ENCODE data around the gene KDM6B. TPM values are rescaled to one million over a fixed set of nuclear protein-coding genes. Genes with fewer than 3 reads are reported as not detected.
A peak's percentile ranks its signal among the peaks of the same experiment; 100 is the strongest.

Gene KDM6B
- total RNA-seq, 1 donor from 2014 or later: 2.9 TPM

GRCh38 chr17:7850701-7851437 is 16.9 kb downstream of the KDM6B start:
- DNase-seq (ENCODE audit: low read depth) (no peak), FAIRE-seq (peak; percentile 52)
- TF ChIP-seq CTCF (IDR thresholded peaks at IDR 0.05; ENCODE audit: insufficient read depth, low read length, severe bottlenecking): no peak
- H3K36me3 ChIP-seq (ENCODE audit: control insufficient read depth, insufficient read depth, low read length): peaks cover 60% of the 10 kb centered on the region
- no peaks in the 10 kb centered on the region for H3K27me3 ChIP-seq (ENCODE audit: control insufficient read depth, insufficient read depth, low read length)
- H3K4me3 ChIP-seq (ENCODE audit: low read depth, low read length): no peak overlapping the region

GRCh38 chr17:7851438-7852261 is 17.6 kb downstream of the KDM6B start:
- DNase-seq (ENCODE audit: low read depth) (peak; percentile 81), FAIRE-seq (peak; percentile 13)
- peak; percentile 99 for TF ChIP-seq CTCF (IDR thresholded peaks at IDR 0.05; ENCODE audit: insufficient read depth, low read length, severe bottlenecking)
- Histone ChIP-seq H3K27me3 (ENCODE audit: control insufficient read depth, insufficient read depth, low read length) (no peaks in the 10 kb centered on the region), H3K4me3 (ENCODE audit: low read depth, low read length) (no peak overlapping the region), H3K36me3 (ENCODE audit: control insufficient read depth, insufficient read depth, low read length) (peaks cover 55% of the 10 kb centered on the region)

GRCh38 chr17:7852262-7852670 is 18.2 kb downstream of the KDM6B start:
- no peak for DNase-seq (ENCODE audit: low read depth)
- no peak for FAIRE-seq
- H3K36me3 ChIP-seq (ENCODE audit: control insufficient read depth, insufficient read depth, low read length): peaks cover 50% of the 10 kb centered on the region

GRCh38 chr17:7852919-7853690 is 19.1 kb downstream of the KDM6B start:
- no peak for FAIRE-seq
- Histone ChIP-seq H3K36me3 (ENCODE audit: control insufficient read depth, insufficient read depth, low read length) (peaks cover 45% of the 10 kb centered on the region), H3K4me3 (ENCODE audit: low read depth, low read length) (no peak overlapping the region), H3K27me3 (ENCODE audit: control insufficient read depth, insufficient read depth, low read length) (no peaks in the 10 kb centered on the region)
- DNase-seq (ENCODE audit: low read depth): no peak
- no peak for TF ChIP-seq CTCF (IDR thresholded peaks at IDR 0.05; ENCODE audit: insufficient read depth, low read length, severe bottlenecking)

More at GRCh38 chr17:7852262-7852670, 18.2 kb downstream of the KDM6B start:
- Histone ChIP-seq H3K27me3 (ENCODE audit: control insufficient read depth, insufficient read depth, low read length) (no peaks in the 10 kb centered on the region), H3K4me3 (ENCODE audit: low read depth, low read length) (no peak overlapping the region)
- TF ChIP-seq CTCF (IDR thresholded peaks at IDR 0.05; ENCODE audit: insufficient read depth, low read length, severe bottlenecking): no peak

- no peak for FAIRE-seq
- no peak for DNase-seq (ENCODE audit: low read depth)
- Histone ChIP-seq H3K27me3 (ENCODE audit: control insufficient read depth, insufficient read depth, low read length) (no peaks in the 10 kb centered on the region), H3K4me3 (ENCODE audit: low read depth, low read length) (no peak overlapping the region), H3K36me3 (ENCODE audit: control insufficient read depth, insufficient read depth, low read length) (peaks cover 44% of the 10 kb centered on the region)
- no peak for TF ChIP-seq CTCF (IDR thresholded peaks at IDR 0.05; ENCODE audit: insufficient read depth, low read length, severe bottlenecking)
Observed at GRCh38 chr17:7853691-7854038, 19.6 kb downstream of the KDM6B start.
